Measurements from ENCODE around the gene FMOD. TPM values are rescaled to one million over a fixed set of nuclear protein-coding genes. Genes with fewer than 3 reads are reported as not detected.
A peak's percentile ranks its signal among the peaks of the same experiment; 100 is the strongest.

FMOD gene
- total and polyA plus RNA-seq, 2 donors (not counting 3 experiments of a cell fraction or from before 2014, with no cell fraction given), result 0.11 to 0.12 TPM

DNA sequence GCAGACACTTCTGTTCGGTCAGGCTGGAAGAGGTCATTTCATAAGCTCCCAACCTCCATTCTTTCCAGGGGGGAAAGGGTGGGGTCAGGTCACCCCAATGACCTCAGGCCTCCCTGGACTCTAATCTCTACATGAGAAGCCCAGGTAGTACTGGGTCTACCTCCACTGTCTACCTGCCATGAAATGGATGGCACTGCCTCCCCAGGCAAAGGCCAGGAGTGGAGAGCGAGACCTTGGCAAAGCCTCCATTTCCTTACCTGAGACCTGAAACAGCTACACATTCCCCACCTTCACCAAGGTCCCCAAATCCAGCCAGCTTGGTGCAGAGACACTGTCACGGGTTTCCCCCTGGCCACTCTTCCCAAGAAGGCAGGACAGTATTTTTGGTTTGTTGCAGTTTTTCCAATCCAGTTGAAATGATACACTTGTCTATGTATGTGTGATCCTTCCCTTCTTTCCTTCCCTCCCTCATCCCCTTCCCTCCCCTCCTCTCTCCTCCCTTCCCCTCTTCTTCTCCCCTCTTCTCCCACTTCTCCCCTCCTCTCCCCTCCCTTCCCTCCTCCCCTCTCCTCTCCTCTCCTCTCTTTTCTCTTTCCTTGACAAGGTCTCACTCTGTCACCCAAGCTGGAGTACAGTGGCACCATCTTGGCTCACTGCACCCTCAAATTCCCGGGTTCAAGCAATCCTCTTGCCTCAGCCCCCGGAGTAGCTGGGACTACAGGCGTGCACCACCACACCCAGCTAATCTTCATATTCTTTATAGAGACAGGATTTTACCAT, 29.5 kb downstream of the FMOD start:
- ChIA-PET CTCF (interaction anchor here (0.9 to 30.6 kb wide), 10 partner anchors 11 to 286 kb away, joined by 3 to 1014 read pairs (median 7); no protein-coding TSS in a partner anchor), POLR2A (interaction anchor here (1.7 to 8.6 kb wide), 2 partner anchors 11 to 14 kb away, joined by 6 to 115 read pairs; partner anchors contain the start of gene BTG2)
- dilution Hi-C loops (cut with MboI; ENCODE audit: extremely low pct_ligation_motif_present, low sequenced_read_pairs) (no loop called here), intact Hi-C loops (cut with micrococcal nuclease) (loop anchor here (10.0 kb wide), 1 partner anchor 287 kb away; no protein-coding TSS in a partner anchor)
- no peak for DNase-seq (ENCODE audit: low read depth, low spot score)
- H3K4me1 ChIP-seq (ENCODE audit: control insufficient read depth, extremely low read depth, insufficient read depth, low read length), result peaks cover 24% of the 10 kb centered on the region
- H3K36me3 ChIP-seq (ENCODE audit: control insufficient read depth in 2 of 2, extremely low read depth in 1 of 2, insufficient read depth in 2 of 2, low read length in 2 of 2), result no peaks in the 10 kb centered on the region
- H3K9me3 ChIP-seq (replicated peaks; ENCODE audit: control insufficient read depth, insufficient read depth, low read length), result no peaks in the 10 kb centered on the region
- no peaks in the 10 kb centered on the region for H3K79me2 ChIP-seq (ENCODE audit: control insufficient read depth, insufficient read depth, low read length)
- no peaks in the 10 kb centered on the region for H4K20me1 ChIP-seq (replicated peaks; ENCODE audit: control insufficient read depth, extremely low read depth, insufficient read depth, low read length)
- H2AFZ ChIP-seq (ENCODE audit: low read depth, low read length), result no peak overlapping the region
- H3K27me3 ChIP-seq (ENCODE audit: control insufficient read depth in 2 of 2, insufficient read depth in 2 of 2, low read length in 2 of 2), result peaks cover 12 to 29% of the 10 kb centered on the region in 2 experiments
- no peak overlapping the region for H3K4me2 ChIP-seq (ENCODE audit: insufficient read depth, low read length)
- H3K27ac ChIP-seq (ENCODE audit: insufficient read depth, low read depth, low read length), result no peak overlapping the region
- H3K4me3 ChIP-seq (replicated peaks in 1 of 3; ENCODE audit: insufficient read depth in 1 of 3, low read depth in 1 of 3, low read length in 3 of 3), result no peak overlapping the region
- H3K9me1 ChIP-seq (replicated peaks; ENCODE audit: control insufficient read depth, extremely low read depth, insufficient read depth, low read length), result no peaks in the 10 kb centered on the region
- no peak overlapping the region for H3K9ac ChIP-seq (replicated peaks; ENCODE audit: extremely low read depth, insufficient read depth, low read length)
- TF ChIP-seq, protein P1, sequence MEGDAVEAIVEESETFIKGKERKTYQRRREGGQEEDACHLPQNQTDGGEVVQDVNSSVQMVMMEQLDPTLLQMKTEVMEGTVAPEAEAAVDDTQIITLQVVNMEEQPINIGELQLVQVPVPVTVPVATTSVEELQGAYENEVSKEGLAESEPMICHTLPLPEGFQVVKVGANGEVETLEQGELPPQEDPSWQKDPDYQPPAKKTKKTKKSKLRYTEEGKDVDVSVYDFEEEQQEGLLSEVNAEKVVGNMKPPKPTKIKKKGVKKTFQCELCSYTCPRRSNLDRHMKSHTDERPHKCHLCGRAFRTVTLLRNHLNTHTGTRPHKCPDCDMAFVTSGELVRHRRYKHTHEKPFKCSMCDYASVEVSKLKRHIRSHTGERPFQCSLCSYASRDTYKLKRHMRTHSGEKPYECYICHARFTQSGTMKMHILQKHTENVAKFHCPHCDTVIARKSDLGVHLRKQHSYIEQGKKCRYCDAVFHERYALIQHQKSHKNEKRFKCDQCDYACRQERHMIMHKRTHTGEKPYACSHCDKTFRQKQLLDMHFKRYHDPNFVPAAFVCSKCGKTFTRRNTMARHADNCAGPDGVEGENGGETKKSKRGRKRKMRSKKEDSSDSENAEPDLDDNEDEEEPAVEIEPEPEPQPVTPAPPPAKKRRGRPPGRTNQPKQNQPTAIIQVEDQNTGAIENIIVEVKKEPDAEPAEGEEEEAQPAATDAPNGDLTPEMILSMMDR (IDR thresholded peaks at IDR 0.05; ENCODE audit: extremely low read depth in 1 of 2, insufficient read depth in 1 of 2, low read depth in 1 of 2, low read length in 2 of 2), result no peak
- BruUV-seq (replicated peaks), result no TSS peak
- FAIRE-seq, result no peak

DNA sequence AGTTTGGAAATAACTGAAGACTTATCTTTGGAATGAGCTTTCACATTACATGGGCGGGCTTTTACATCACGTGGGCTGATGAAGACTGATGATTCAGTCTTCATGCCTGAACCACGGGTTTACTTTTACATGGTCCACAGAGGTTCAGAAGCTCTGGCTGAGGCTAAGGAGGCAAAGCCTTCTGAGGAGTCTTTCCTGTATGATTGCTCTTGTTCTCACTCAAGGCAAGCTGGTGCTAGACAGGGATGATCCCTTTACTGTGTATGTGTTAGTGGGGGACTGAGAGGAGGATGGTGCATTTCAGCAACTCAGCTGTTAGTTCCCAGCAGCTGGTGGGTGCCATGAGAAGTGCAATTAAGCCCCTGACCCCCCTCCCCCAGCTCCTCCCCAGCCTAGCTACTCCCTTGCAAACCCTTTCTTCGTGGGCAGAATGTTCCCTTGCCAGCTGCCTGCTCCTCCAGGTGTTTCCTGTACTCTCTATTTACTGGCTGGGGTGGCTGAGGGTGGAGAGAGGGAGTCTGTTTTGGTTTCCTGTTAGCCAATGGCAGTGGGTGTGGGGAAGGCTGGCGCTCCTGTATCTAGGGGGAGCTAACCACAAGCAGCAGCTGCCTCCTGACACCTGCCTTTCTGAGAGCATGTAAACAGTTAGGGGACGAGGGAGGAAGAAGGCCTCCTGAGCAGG, 30.2 kb downstream of the FMOD start:
- ChIA-PET POLR2A (interaction anchor here (1.7 to 8.6 kb wide), 2 partner anchors 10 to 14 kb away, joined by 6 to 115 read pairs; partner anchors contain the start of gene BTG2), CTCF (interaction anchor here (0.7 to 30.6 kb wide), 10 partner anchors 10 to 287 kb away, joined by 3 to 1014 read pairs (median 4); partner anchors contain the start of gene BTG2)
- DNase-seq (ENCODE audit: low read depth, low spot score) (peak; percentile 94), FAIRE-seq (peak; percentile 74)
- Histone ChIP-seq H3K9ac (replicated peaks; ENCODE audit: extremely low read depth, insufficient read depth, low read length) (no peak overlapping the region), H4K20me1 (replicated peaks; ENCODE audit: control insufficient read depth, extremely low read depth, insufficient read depth, low read length) (no peaks in the 10 kb centered on the region), H3K27ac (ENCODE audit: insufficient read depth, low read depth, low read length) (peak overlapping the region; percentile 2), H3K9me1 (replicated peaks; ENCODE audit: control insufficient read depth, extremely low read depth, insufficient read depth, low read length) (no peaks in the 10 kb centered on the region), H3K79me2 (ENCODE audit: control insufficient read depth, insufficient read depth, low read length) (no peaks in the 10 kb centered on the region), H3K36me3 (ENCODE audit: control insufficient read depth in 2 of 2, extremely low read depth in 1 of 2, insufficient read depth in 2 of 2, low read length in 2 of 2) (no peaks in the 10 kb centered on the region), H2AFZ (ENCODE audit: low read depth, low read length) (no peak overlapping the region), H3K4me2 (ENCODE audit: insufficient read depth, low read length) (no peak overlapping the region), H3K27me3 (ENCODE audit: control insufficient read depth in 2 of 2, insufficient read depth in 2 of 2, low read length in 2 of 2) (peaks cover 12 to 25% of the 10 kb centered on the region in 2 experiments), H3K4me3 (replicated peaks in 1 of 3; ENCODE audit: insufficient read depth in 1 of 3, low read depth in 1 of 3, low read length in 3 of 3) (no peak overlapping the region), H3K4me1 (ENCODE audit: control insufficient read depth, extremely low read depth, insufficient read depth, low read length) (peaks cover 24% of the 10 kb centered on the region), H3K9me3 (replicated peaks; ENCODE audit: control insufficient read depth, insufficient read depth, low read length) (no peaks in the 10 kb centered on the region)
- BruUV-seq (replicated peaks), result no TSS peak
- intact Hi-C loops (cut with micrococcal nuclease), result loop anchor here (1.0 to 10.0 kb wide), 2 partner anchors 14 to 286 kb away; no protein-coding TSS in a partner anchor
- dilution Hi-C loops (cut with MboI; ENCODE audit: extremely low pct_ligation_motif_present, low sequenced_read_pairs), result no loop called here
- TF ChIP-seq FOS (IDR thresholded peaks at IDR 0.05; ENCODE audit: borderline replicate concordance, insufficient read depth, low read length) (peak; percentile 7), MYC (IDR thresholded peaks at IDR 0.05; ENCODE audit: low read depth, low read length) (no peak), POLR2A (IDR thresholded peaks at IDR 0.05; ENCODE audit: low read depth, low read length) (peak; percentile 29), POLR2AphosphoS5 (IDR thresholded peaks at IDR 0.05; ENCODE audit: insufficient read depth, low read depth, low read length) (peak; percentile 21), EZH2 (IDR thresholded peaks at IDR 0.05; ENCODE audit: borderline replicate concordance, low read depth, low read length, severe bottlenecking) (no peak), JUN (IDR thresholded peaks at IDR 0.05; ENCODE audit: borderline replicate concordance, insufficient read depth, insufficient read length, low read depth) (peak; percentile 19), GATA2 (IDR thresholded peaks at IDR 0.05; ENCODE audit: insufficient read depth, insufficient read length, low read depth, low read length) (no peak)
- TF ChIP-seq, protein P2, sequence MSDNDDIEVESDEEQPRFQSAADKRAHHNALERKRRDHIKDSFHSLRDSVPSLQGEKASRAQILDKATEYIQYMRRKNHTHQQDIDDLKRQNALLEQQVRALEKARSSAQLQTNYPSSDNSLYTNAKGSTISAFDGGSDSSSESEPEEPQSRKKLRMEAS (IDR thresholded peaks at IDR 0.05; ENCODE audit: insufficient read depth, insufficient read length), result peak; percentile 50
- TF ChIP-seq, protein P1 (IDR thresholded peaks at IDR 0.05; ENCODE audit: extremely low read depth in 1 of 2, insufficient read depth in 1 of 2, low read depth in 1 of 2, low read length in 2 of 2), result no peak
